ENCODE results near the gene SEPTIN8.
A peak's percentile ranks its signal among the peaks of the same experiment; 100 is the strongest.

SEPTIN8 gene

GRCh38 chr5:132820162-132820754 lies 43.2 kb upstream of the SEPTIN8 start (continued):
- TF ChIP-seq, protein P1, sequence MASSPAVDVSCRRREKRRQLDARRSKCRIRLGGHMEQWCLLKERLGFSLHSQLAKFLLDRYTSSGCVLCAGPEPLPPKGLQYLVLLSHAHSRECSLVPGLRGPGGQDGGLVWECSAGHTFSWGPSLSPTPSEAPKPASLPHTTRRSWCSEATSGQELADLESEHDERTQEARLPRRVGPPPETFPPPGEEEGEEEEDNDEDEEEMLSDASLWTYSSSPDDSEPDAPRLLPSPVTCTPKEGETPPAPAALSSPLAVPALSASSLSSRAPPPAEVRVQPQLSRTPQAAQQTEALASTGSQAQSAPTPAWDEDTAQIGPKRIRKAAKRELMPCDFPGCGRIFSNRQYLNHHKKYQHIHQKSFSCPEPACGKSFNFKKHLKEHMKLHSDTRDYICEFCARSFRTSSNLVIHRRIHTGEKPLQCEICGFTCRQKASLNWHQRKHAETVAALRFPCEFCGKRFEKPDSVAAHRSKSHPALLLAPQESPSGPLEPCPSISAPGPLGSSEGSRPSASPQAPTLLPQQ (tag by site-specific recombination; IDR thresholded peaks at IDR 0.05) = peak; percentile 68; the same call in 1 of the 2 replicates
- peak; percentile 95 for TF ChIP-seq ZNF394 (tag by site-specific recombination; IDR thresholded peaks at IDR 0.05; ENCODE audit: borderline replicate concordance)
- no peak for TF ChIP-seq ZNF148 (tag by site-specific recombination; IDR thresholded peaks at IDR 0.05; ENCODE audit: borderline replicate concordance)
- TF ChIP-seq ZNF548 (tag by site-specific recombination; IDR thresholded peaks at IDR 0.05) = no peak
- TF ChIP-seq, protein P2, sequence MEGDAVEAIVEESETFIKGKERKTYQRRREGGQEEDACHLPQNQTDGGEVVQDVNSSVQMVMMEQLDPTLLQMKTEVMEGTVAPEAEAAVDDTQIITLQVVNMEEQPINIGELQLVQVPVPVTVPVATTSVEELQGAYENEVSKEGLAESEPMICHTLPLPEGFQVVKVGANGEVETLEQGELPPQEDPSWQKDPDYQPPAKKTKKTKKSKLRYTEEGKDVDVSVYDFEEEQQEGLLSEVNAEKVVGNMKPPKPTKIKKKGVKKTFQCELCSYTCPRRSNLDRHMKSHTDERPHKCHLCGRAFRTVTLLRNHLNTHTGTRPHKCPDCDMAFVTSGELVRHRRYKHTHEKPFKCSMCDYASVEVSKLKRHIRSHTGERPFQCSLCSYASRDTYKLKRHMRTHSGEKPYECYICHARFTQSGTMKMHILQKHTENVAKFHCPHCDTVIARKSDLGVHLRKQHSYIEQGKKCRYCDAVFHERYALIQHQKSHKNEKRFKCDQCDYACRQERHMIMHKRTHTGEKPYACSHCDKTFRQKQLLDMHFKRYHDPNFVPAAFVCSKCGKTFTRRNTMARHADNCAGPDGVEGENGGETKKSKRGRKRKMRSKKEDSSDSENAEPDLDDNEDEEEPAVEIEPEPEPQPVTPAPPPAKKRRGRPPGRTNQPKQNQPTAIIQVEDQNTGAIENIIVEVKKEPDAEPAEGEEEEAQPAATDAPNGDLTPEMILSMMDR (tag by site-specific recombination; IDR thresholded peaks at IDR 0.05) = peak; percentile 83
- peak; percentile 93 for TF ChIP-seq ZNF660 (tag by site-specific recombination; IDR thresholded peaks at IDR 0.05)
- TF ChIP-seq ZNF24 (tag by site-specific recombination; IDR thresholded peaks at IDR 0.05) = peak; percentile 51; the same call in 1 of the 2 replicates
- TF ChIP-seq, protein P3, sequence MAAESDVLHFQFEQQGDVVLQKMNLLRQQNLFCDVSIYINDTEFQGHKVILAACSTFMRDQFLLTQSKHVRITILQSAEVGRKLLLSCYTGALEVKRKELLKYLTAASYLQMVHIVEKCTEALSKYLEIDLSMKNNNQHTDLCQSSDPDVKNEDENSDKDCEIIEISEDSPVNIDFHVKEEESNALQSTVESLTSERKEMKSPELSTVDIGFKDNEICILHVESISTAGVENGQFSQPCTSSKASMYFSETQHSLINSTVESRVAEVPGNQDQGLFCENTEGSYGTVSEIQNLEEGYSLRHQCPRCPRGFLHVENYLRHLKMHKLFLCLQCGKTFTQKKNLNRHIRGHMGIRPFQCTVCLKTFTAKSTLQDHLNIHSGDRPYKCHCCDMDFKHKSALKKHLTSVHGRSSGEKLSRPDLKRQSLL (tag by site-specific recombination; IDR thresholded peaks at IDR 0.05) = no peak
- TF ChIP-seq, protein P4, sequence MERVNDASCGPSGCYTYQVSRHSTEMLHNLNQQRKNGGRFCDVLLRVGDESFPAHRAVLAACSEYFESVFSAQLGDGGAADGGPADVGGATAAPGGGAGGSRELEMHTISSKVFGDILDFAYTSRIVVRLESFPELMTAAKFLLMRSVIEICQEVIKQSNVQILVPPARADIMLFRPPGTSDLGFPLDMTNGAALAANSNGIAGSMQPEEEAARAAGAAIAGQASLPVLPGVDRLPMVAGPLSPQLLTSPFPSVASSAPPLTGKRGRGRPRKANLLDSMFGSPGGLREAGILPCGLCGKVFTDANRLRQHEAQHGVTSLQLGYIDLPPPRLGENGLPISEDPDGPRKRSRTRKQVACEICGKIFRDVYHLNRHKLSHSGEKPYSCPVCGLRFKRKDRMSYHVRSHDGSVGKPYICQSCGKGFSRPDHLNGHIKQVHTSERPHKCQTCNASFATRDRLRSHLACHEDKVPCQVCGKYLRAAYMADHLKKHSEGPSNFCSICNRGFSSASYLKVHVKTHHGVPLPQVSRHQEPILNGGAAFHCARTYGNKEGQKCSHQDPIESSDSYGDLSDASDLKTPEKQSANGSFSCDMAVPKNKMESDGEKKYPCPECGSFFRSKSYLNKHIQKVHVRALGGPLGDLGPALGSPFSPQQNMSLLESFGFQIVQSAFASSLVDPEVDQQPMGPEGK (tag by site-specific recombination; IDR thresholded peaks at IDR 0.05) = 0 out of 2 replicates have a peak, but pooled peaks have one; percentile 12
- TF ChIP-seq ZNF654 (tag by site-specific recombination; IDR thresholded peaks at IDR 0.05; ENCODE audit: low read depth) = peak; percentile 92
- TF ChIP-seq, protein P5, sequence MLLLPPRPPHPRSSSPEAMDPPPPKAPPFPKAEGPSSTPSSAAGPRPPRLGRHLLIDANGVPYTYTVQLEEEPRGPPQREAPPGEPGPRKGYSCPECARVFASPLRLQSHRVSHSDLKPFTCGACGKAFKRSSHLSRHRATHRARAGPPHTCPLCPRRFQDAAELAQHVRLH (tag by site-specific recombination; IDR thresholded peaks at IDR 0.05) = no peak
- peak; percentile 85 for TF ChIP-seq ZNF2 (tag by site-specific recombination; IDR thresholded peaks at IDR 0.05)
- TF ChIP-seq ZNF626 (tag by site-specific recombination; IDR thresholded peaks at IDR 0.05) = no peak
- TF ChIP-seq, protein P6, sequence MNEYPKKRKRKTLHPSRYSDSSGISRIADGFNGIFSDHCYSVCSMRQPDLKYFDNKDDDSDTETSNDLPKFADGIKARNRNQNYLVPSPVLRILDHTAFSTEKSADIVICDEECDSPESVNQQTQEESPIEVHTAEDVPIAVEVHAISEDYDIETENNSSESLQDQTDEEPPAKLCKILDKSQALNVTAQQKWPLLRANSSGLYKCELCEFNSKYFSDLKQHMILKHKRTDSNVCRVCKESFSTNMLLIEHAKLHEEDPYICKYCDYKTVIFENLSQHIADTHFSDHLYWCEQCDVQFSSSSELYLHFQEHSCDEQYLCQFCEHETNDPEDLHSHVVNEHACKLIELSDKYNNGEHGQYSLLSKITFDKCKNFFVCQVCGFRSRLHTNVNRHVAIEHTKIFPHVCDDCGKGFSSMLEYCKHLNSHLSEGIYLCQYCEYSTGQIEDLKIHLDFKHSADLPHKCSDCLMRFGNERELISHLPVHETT (tag by site-specific recombination; IDR thresholded peaks at IDR 0.05) = no peak
- 0 out of 2 replicates have a peak, but pooled peaks have one; percentile 9 for TF ChIP-seq IKZF3 (tag by site-specific recombination; IDR thresholded peaks at IDR 0.05)
- 0 out of 2 replicates have a peak, but pooled peaks have one; percentile 36 for TF ChIP-seq ZSCAN30 (tag by site-specific recombination; IDR thresholded peaks at IDR 0.05)
